ENCODE data around the gene SCYGR7. TPM values are rescaled to one million over a fixed set of nuclear protein-coding genes. Genes with fewer than 3 reads are reported as not detected.

SCYGR7 gene
- total and polyA plus RNA-seq, 7 donors = not detected

DNA sequence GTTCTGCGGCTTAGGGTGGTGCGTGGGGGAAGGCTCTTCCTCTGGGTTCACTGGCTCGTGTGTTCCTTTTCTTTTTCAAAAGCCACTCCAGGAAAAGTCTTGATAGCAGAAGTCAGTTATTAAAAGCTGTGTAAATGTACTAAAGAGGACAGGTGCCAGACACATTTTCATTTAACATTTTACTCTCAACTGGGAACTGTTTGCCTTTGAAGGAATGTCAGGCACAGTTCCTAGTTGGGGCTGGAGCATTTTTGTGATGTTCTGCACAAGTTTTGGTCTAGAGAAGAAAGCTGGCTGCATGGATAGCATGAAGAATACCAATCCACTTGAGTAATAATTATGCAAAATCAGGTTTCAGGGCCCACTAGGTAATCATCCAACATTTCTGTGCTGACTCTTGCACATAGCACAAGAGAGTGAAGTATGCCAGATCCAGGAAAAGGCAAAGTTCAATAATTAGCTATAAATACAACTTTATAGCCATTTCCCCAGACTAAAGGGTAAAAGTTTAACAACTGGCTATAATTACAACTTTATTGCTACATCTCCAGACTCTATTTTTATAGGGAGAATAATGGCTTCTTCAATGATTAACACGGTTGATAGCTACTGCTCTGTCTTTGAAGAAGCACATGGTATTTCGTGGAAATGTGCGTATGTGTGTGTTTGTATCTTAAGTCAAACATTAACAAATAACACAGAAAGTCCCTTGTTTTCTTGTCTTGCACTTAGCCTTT, 33.8 kb downstream of the SCYGR7 start:
- H3K27ac ChIP-seq = no peak overlapping the region
- H3K36me3 ChIP-seq = no peaks in the 10 kb centered on the region
- intact Hi-C loops (cut with DNase I) = no loop called here
- H3K9me3 ChIP-seq = no peaks in the 10 kb centered on the region
- no peak for TF ChIP-seq EP300 (IDR thresholded peaks at IDR 0.05)
- TF ChIP-seq, protein P1, sequence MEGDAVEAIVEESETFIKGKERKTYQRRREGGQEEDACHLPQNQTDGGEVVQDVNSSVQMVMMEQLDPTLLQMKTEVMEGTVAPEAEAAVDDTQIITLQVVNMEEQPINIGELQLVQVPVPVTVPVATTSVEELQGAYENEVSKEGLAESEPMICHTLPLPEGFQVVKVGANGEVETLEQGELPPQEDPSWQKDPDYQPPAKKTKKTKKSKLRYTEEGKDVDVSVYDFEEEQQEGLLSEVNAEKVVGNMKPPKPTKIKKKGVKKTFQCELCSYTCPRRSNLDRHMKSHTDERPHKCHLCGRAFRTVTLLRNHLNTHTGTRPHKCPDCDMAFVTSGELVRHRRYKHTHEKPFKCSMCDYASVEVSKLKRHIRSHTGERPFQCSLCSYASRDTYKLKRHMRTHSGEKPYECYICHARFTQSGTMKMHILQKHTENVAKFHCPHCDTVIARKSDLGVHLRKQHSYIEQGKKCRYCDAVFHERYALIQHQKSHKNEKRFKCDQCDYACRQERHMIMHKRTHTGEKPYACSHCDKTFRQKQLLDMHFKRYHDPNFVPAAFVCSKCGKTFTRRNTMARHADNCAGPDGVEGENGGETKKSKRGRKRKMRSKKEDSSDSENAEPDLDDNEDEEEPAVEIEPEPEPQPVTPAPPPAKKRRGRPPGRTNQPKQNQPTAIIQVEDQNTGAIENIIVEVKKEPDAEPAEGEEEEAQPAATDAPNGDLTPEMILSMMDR (IDR thresholded peaks at IDR 0.05) = no peak
- TF ChIP-seq POLR2AphosphoS5 (IDR thresholded peaks at IDR 0.05) = no peak
- TF ChIP-seq POLR2A (IDR thresholded peaks at IDR 0.05) = no peak
- 17 to 55% methylated on average over 6 of the region's 6 CpGs for WGBS, 2 donors
- peaks cover 0 to 5% (median 2%) of the 10 kb centered on the region in 4 donors for H3K4me1 ChIP-seq
- DNase-seq = no peak
- H3K4me3 ChIP-seq = no peak overlapping the region
- no peaks in the 10 kb centered on the region for H3K27me3 ChIP-seq

DNA sequence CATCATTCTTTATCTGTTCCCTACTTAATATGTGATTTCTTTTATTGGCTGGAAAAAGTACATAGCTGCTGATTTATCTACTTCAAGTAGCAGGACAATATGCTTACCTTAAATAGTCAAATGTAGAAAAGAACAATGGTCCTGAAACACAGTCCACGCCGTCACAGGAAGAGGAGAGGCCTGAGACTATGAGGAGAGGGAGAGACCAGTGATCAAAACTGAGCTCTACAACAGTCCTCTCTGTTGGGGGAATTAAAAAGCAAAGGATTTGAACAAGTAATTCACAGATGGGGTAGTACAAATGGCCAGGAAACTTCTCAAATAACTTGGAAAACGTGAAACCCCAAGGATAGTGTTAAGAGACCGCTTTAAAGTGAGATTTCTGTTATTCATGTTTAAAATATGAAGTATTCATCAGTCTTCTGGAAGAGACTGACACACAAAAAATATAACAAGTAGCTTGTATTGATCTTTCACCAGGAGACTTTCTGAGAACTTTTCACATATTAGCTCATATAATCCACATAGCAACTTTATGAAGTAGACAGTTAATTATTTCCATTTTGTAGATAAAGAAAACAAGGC, 37.7 kb downstream of the SCYGR7 start:
- Histone ChIP-seq H3K36me3 (no peaks in the 10 kb centered on the region), H3K9me3 (no peaks in the 10 kb centered on the region), H3K4me1 (peaks cover 0 to 5% (median 2%) of the 10 kb centered on the region in 4 donors), H3K27me3 (no peaks in the 10 kb centered on the region), H3K4me3 (no peak overlapping the region), H3K27ac (no peak overlapping the region)
- 23 to 67% methylated on average over 4 of the region's 4 CpGs for WGBS, 2 donors
- TF ChIP-seq POLR2A (IDR thresholded peaks at IDR 0.05) (no peak), EP300 (IDR thresholded peaks at IDR 0.05) (no peak), POLR2AphosphoS5 (IDR thresholded peaks at IDR 0.05) (no peak)
- TF ChIP-seq, protein P1 (IDR thresholded peaks at IDR 0.05) = no peak
- intact Hi-C loops (cut with DNase I) = loop anchor here (1.0 to 5.0 kb wide), 3 partner anchors 108 to 359 kb away; partner anchors contain the start of gene AGFG1
- no peak for DNase-seq

DNA sequence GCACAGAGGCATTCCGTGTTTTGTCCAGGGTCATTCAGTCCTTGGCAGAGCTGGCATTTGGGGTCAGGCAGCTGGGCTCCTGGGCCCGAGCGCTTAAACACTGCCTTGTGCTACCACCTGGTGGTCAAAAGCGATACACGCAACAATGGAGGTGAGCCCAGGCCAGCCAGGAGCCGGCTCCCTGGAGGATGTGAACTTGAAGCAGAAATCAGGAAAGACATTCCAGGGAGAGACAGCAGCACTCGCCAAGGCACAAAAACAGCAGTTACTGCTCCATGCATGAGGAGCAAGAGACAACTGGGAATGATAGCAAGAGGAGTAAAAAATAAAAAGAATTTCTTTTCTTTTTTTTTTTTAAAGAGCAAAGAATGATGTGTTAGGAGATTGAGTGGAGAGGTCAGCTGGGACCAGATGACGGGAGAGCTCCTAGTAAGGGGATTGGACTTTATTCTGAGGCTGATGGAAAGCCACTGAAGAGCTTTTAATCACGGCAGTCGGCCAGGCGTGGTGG, 38.3 kb downstream of the SCYGR7 start:
- WGBS, 2 donors = 15 to 29% methylated on average over 11 of the region's 11 CpGs
- H3K4me1 ChIP-seq = peaks cover 0 to 5% (median 2%) of the 10 kb centered on the region in 4 donors
- DNase-seq = peak; percentile 87
- no peaks in the 10 kb centered on the region for H3K36me3 ChIP-seq
- H3K27me3 ChIP-seq = no peaks in the 10 kb centered on the region
- no peak for TF ChIP-seq EP300 (IDR thresholded peaks at IDR 0.05)
- TF ChIP-seq POLR2A (IDR thresholded peaks at IDR 0.05) = no peak
- TF ChIP-seq, protein P1 (IDR thresholded peaks at IDR 0.05) = peak; percentile 72 to 84 (median 78)
- TF ChIP-seq POLR2AphosphoS5 (IDR thresholded peaks at IDR 0.05) = no peak
- H3K4me3 ChIP-seq = no peak overlapping the region
- no peak overlapping the region for H3K27ac ChIP-seq
- no peaks in the 10 kb centered on the region for H3K9me3 ChIP-seq
- intact Hi-C loops (cut with DNase I) = loop anchor here (1.0 to 5.0 kb wide), 3 partner anchors 108 to 360 kb away; partner anchors contain the start of gene AGFG1

DNA sequence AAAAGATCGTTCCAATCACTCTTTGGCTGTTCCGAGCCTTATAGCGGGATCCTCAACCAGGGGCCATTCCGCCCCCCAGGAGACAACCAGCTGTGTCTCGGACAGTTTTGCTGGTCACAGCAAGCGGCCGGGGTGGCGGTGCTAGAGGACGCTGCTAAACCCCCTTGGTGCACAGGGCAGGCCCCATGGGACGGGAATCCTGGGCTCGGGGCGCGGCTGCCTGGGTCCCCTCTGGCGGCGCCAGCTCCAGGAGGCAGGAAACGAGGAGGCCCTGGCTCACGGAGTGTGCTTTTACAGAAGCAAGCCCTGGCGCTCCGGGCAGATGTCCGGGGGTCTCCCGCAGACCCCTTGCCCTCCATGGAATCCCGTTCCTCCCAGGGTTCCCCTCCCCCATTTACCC, 39.7 kb downstream of the SCYGR7 start:
- WGBS, 2 donors = 94 to 96% methylated on average over 22 of the region's 22 CpGs
- H3K36me3 ChIP-seq = no peaks in the 10 kb centered on the region
- H3K9me3 ChIP-seq = no peaks in the 10 kb centered on the region
- no peak for DNase-seq
- H3K27ac ChIP-seq = no peak overlapping the region
- H3K4me3 ChIP-seq = no peak overlapping the region
- peaks cover 0 to 5% (median 2%) of the 10 kb centered on the region in 4 donors for H3K4me1 ChIP-seq
- TF ChIP-seq POLR2A (IDR thresholded peaks at IDR 0.05) (no peak), POLR2AphosphoS5 (IDR thresholded peaks at IDR 0.05) (no peak), EP300 (IDR thresholded peaks at IDR 0.05) (no peak)
- TF ChIP-seq, protein P1 (IDR thresholded peaks at IDR 0.05) = no peak
- H3K27me3 ChIP-seq = no peaks in the 10 kb centered on the region
- intact Hi-C loops (cut with DNase I) = loop anchor here (2.0 to 5.0 kb wide), 2 partner anchors 296 to 361 kb away; partner anchors contain the start of gene AGFG1
